ENCODE data around the gene ATP2C2. TPM values are rescaled to one million over a fixed set of nuclear protein-coding genes. Genes with fewer than 3 reads are reported as not detected.

ATP2C2 gene
- total RNA-seq, 1 donor from 2014 or later: not detected

- peaks cover 7 to 14% (median 9%) of the 10 kb centered on the region in 3 donors for H3K27me3 ChIP-seq (ENCODE audit: control insufficient read depth in 3 of 3, insufficient read depth in 3 of 3, low read length in 3 of 3)
- H3K4me1 ChIP-seq (ENCODE audit: control insufficient read depth in 3 of 3, insufficient read depth in 3 of 3, low read length in 3 of 3): no peaks in the 10 kb centered on the region
- no peaks in the 10 kb centered on the region for H3K9me3 ChIP-seq (ENCODE audit: control insufficient read depth in 3 of 3, low read length in 3 of 3)
- H3K9ac ChIP-seq (ENCODE audit: low read depth in 1 of 3, low read length in 3 of 3): no peak overlapping the region
- H3K4me3 ChIP-seq (ENCODE audit: low read length in 3 of 3): no peak overlapping the region
- no peak overlapping the region for H3K27ac ChIP-seq (ENCODE audit: low read depth, low read length)
- no peaks in the 10 kb centered on the region for H3K36me3 ChIP-seq (ENCODE audit: control insufficient read depth in 3 of 3, insufficient read depth in 3 of 3, low read length in 3 of 3)
Measured at GRCh38 chr16:84361546-84361945, 6.8 kb upstream of the ATP2C2 start.

- H3K9ac ChIP-seq (ENCODE audit: low read depth in 1 of 3, low read length in 3 of 3): no peak overlapping the region
- no peaks in the 10 kb centered on the region for H3K36me3 ChIP-seq (ENCODE audit: control insufficient read depth in 3 of 3, insufficient read depth in 3 of 3, low read length in 3 of 3)
- H3K9me3 ChIP-seq (ENCODE audit: control insufficient read depth in 3 of 3, low read length in 3 of 3): no peaks in the 10 kb centered on the region
- H3K4me3 ChIP-seq (ENCODE audit: low read length in 3 of 3): no peak overlapping the region
- peaks cover 17 to 23% (median 18%) of the 10 kb centered on the region in 3 donors for H3K27me3 ChIP-seq (ENCODE audit: control insufficient read depth in 3 of 3, insufficient read depth in 3 of 3, low read length in 3 of 3)
- no peaks in the 10 kb centered on the region for H3K4me1 ChIP-seq (ENCODE audit: control insufficient read depth in 3 of 3, insufficient read depth in 3 of 3, low read length in 3 of 3)
- no peak overlapping the region for H3K27ac ChIP-seq (ENCODE audit: low read depth, low read length)
Measured at GRCh38 chr16:84362471-84362941, 5.8 kb upstream of the ATP2C2 start.

GRCh38 chr16:84366208-84366607, 2.1 kb upstream of the ATP2C2 start:
- Histone ChIP-seq H3K36me3 (ENCODE audit: control insufficient read depth in 3 of 3, insufficient read depth in 3 of 3, low read length in 3 of 3) (no peaks in the 10 kb centered on the region), H3K27ac (ENCODE audit: low read depth, low read length) (no peak overlapping the region), H3K27me3 (ENCODE audit: control insufficient read depth in 3 of 3, insufficient read depth in 3 of 3, low read length in 3 of 3) (peaks cover 48 to 54% (median 50%) of the 10 kb centered on the region in 3 donors), H3K4me3 (ENCODE audit: low read length in 3 of 3) (no peak overlapping the region), H3K9me3 (ENCODE audit: control insufficient read depth in 3 of 3, low read length in 3 of 3) (no peaks in the 10 kb centered on the region), H3K4me1 (ENCODE audit: control insufficient read depth in 3 of 3, insufficient read depth in 3 of 3, low read length in 3 of 3) (no peaks in the 10 kb centered on the region), H3K9ac (ENCODE audit: low read depth in 1 of 3, low read length in 3 of 3) (no peak overlapping the region)

- Histone ChIP-seq H3K36me3 (ENCODE audit: control insufficient read depth in 3 of 3, insufficient read depth in 3 of 3, low read length in 3 of 3) (no peaks in the 10 kb centered on the region), H3K27ac (ENCODE audit: low read depth, low read length) (no peak overlapping the region), H3K27me3 (ENCODE audit: control insufficient read depth in 3 of 3, insufficient read depth in 3 of 3, low read length in 3 of 3) (peaks cover 54 to 63% (median 57%) of the 10 kb centered on the region in 3 donors), H3K9me3 (ENCODE audit: control insufficient read depth in 3 of 3, low read length in 3 of 3) (no peaks in the 10 kb centered on the region), H3K4me1 (ENCODE audit: control insufficient read depth in 3 of 3, insufficient read depth in 3 of 3, low read length in 3 of 3) (no peaks in the 10 kb centered on the region), H3K4me3 (ENCODE audit: low read length in 3 of 3) (no peak overlapping the region), H3K9ac (ENCODE audit: low read depth in 1 of 3, low read length in 3 of 3) (no peak overlapping the region)
Measured at GRCh38 chr16:84367297-84367680, 1.0 kb upstream of the ATP2C2 start.

GRCh38 chr16:84367750-84368307, 509 bp upstream of the ATP2C2 start:
- no peak overlapping the region for H3K4me3 ChIP-seq (ENCODE audit: low read length in 3 of 3)
- peaks cover 50 to 63% (median 57%) of the 10 kb centered on the region in 3 donors for H3K27me3 ChIP-seq (ENCODE audit: control insufficient read depth in 3 of 3, insufficient read depth in 3 of 3, low read length in 3 of 3)
- no peaks in the 10 kb centered on the region for H3K9me3 ChIP-seq (ENCODE audit: control insufficient read depth in 3 of 3, low read length in 3 of 3)
- no peaks in the 10 kb centered on the region for H3K4me1 ChIP-seq (ENCODE audit: control insufficient read depth in 3 of 3, insufficient read depth in 3 of 3, low read length in 3 of 3)
- no peaks in the 10 kb centered on the region for H3K36me3 ChIP-seq (ENCODE audit: control insufficient read depth in 3 of 3, insufficient read depth in 3 of 3, low read length in 3 of 3)
- H3K27ac ChIP-seq (ENCODE audit: low read depth, low read length): no peak overlapping the region
- no peak overlapping the region for H3K9ac ChIP-seq (ENCODE audit: low read depth in 1 of 3, low read length in 3 of 3)

GRCh38 chr16:84369105-84369504, 767 bp downstream of the ATP2C2 start:
- Histone ChIP-seq H3K36me3 (ENCODE audit: control insufficient read depth in 3 of 3, insufficient read depth in 3 of 3, low read length in 3 of 3) (no peaks in the 10 kb centered on the region), H3K4me1 (ENCODE audit: control insufficient read depth in 3 of 3, insufficient read depth in 3 of 3, low read length in 3 of 3) (no peaks in the 10 kb centered on the region), H3K9me3 (ENCODE audit: control insufficient read depth in 3 of 3, low read length in 3 of 3) (no peaks in the 10 kb centered on the region), H3K9ac (ENCODE audit: low read depth in 1 of 3, low read length in 3 of 3) (no peak overlapping the region), H3K27me3 (ENCODE audit: control insufficient read depth in 3 of 3, insufficient read depth in 3 of 3, low read length in 3 of 3) (peaks cover 50 to 62% (median 59%) of the 10 kb centered on the region in 3 donors), H3K27ac (ENCODE audit: low read depth, low read length) (no peak overlapping the region), H3K4me3 (ENCODE audit: low read length in 3 of 3) (no peak overlapping the region)

- Histone ChIP-seq H3K9me3 (ENCODE audit: control insufficient read depth in 3 of 3, low read length in 3 of 3) (no peaks in the 10 kb centered on the region), H3K4me3 (ENCODE audit: low read length in 3 of 3) (no peak overlapping the region), H3K36me3 (ENCODE audit: control insufficient read depth in 3 of 3, insufficient read depth in 3 of 3, low read length in 3 of 3) (no peaks in the 10 kb centered on the region), H3K27ac (ENCODE audit: low read depth, low read length) (no peak overlapping the region), H3K9ac (ENCODE audit: low read depth in 1 of 3, low read length in 3 of 3) (no peak overlapping the region), H3K27me3 (ENCODE audit: control insufficient read depth in 3 of 3, insufficient read depth in 3 of 3, low read length in 3 of 3) (peaks cover 50 to 64% (median 63%) of the 10 kb centered on the region in 3 donors), H3K4me1 (ENCODE audit: control insufficient read depth in 3 of 3, insufficient read depth in 3 of 3, low read length in 3 of 3) (no peaks in the 10 kb centered on the region)
Measured at GRCh38 chr16:84369938-84370627, 1.7 kb downstream of the ATP2C2 start.

GRCh38 chr16:84370723-84371552, 2.6 kb downstream of the ATP2C2 start:
- Histone ChIP-seq H3K36me3 (ENCODE audit: control insufficient read depth in 3 of 3, insufficient read depth in 3 of 3, low read length in 3 of 3) (no peaks in the 10 kb centered on the region), H3K4me1 (ENCODE audit: control insufficient read depth in 3 of 3, insufficient read depth in 3 of 3, low read length in 3 of 3) (no peaks in the 10 kb centered on the region), H3K27ac (ENCODE audit: low read depth, low read length) (no peak overlapping the region), H3K4me3 (ENCODE audit: low read length in 3 of 3) (no peak overlapping the region), H3K9me3 (ENCODE audit: control insufficient read depth in 3 of 3, low read length in 3 of 3) (no peaks in the 10 kb centered on the region), H3K9ac (ENCODE audit: low read depth in 1 of 3, low read length in 3 of 3) (no peak overlapping the region), H3K27me3 (ENCODE audit: control insufficient read depth in 3 of 3, insufficient read depth in 3 of 3, low read length in 3 of 3) (peaks cover 49 to 61% (median 61%) of the 10 kb centered on the region in 3 donors)

- Histone ChIP-seq H3K9ac (ENCODE audit: low read depth in 1 of 3, low read length in 3 of 3) (no peak overlapping the region), H3K36me3 (ENCODE audit: control insufficient read depth in 3 of 3, insufficient read depth in 3 of 3, low read length in 3 of 3) (no peaks in the 10 kb centered on the region), H3K4me3 (ENCODE audit: low read length in 3 of 3) (no peak overlapping the region), H3K4me1 (ENCODE audit: control insufficient read depth in 3 of 3, insufficient read depth in 3 of 3, low read length in 3 of 3) (no peaks in the 10 kb centered on the region), H3K27ac (ENCODE audit: low read depth, low read length) (no peak overlapping the region), H3K27me3 (ENCODE audit: control insufficient read depth in 3 of 3, insufficient read depth in 3 of 3, low read length in 3 of 3) (peaks cover 43 to 62% (median 60%) of the 10 kb centered on the region in 3 donors), H3K9me3 (ENCODE audit: control insufficient read depth in 3 of 3, low read length in 3 of 3) (no peaks in the 10 kb centered on the region)
Measured at GRCh38 chr16:84371553-84371865, 3.2 kb downstream of the ATP2C2 start.
